LoVo (cell line): Measurements from ENCODE around the gene COBL.

Source experiments
- DNase-seq: peaks from one replicate; pipeline ENCODE4 v3.0.0-alpha.2; 2016; ENCODE audit warnings: low spot score

The COBL gene

GRCh38 chr7:51327287-51327717 is 10.7 kb upstream of the COBL start:
- no peak for DNase-seq

GRCh38 chr7:51326656-51327286 is 10.2 kb upstream of the COBL start:
- no peak for DNase-seq

GRCh38 chr7:51325908-51326307 is 9.3 kb upstream of the COBL start:
- no peak for DNase-seq

- no peak for DNase-seq
Observed at GRCh38 chr7:51325261-51325676, 8.7 kb upstream of the COBL start.

- DNase-seq = no peak
Observed at GRCh38 chr7:51324206-51324898, 7.7 kb upstream of the COBL start.

- no peak for DNase-seq
Observed at GRCh38 chr7:51321961-51322515, 5.4 kb upstream of the COBL start.

GRCh38 chr7:51318886-51319579 is 2.4 kb upstream of the COBL start:
- DNase-seq = no peak

- no peak for DNase-seq
Observed at GRCh38 chr7:51318001-51318400, 1.4 kb upstream of the COBL start.

GRCh38 chr7:51317582-51317910 is 937 bp upstream of the COBL start:
- no peak for DNase-seq

- peak; percentile 60 for DNase-seq
Observed at GRCh38 chr7:51316262-51316665, 345 bp downstream of the COBL start.

- DNase-seq = peak; percentile 91
Observed at GRCh38 chr7:51315393-51316261, 982 bp downstream of the COBL start.

GRCh38 chr7:51314726-51315125 is 1.9 kb downstream of the COBL start:
- no peak for DNase-seq

- no peak for DNase-seq
Observed at GRCh38 chr7:51313738-51314425, 2.7 kb downstream of the COBL start.

- DNase-seq = no peak
Observed at GRCh38 chr7:51312951-51313737, 3.5 kb downstream of the COBL start.

- no peak for DNase-seq
Observed at GRCh38 chr7:51311166-51311565, 5.4 kb downstream of the COBL start.

GRCh38 chr7:51310131-51310583 is 6.5 kb downstream of the COBL start:
- no peak for DNase-seq

- no peak for DNase-seq
Observed at GRCh38 chr7:51309361-51310130, 7.1 kb downstream of the COBL start.

GRCh38 chr7:51308696-51309095 is 7.9 kb downstream of the COBL start:
- DNase-seq = no peak

- no peak for DNase-seq
Observed at GRCh38 chr7:51308265-51308664, 8.3 kb downstream of the COBL start.
